Fibroblast of villous mesenchyme (primary cell): ENCODE measurements around the gene ASGR2. TPM values are rescaled to one million over a fixed set of nuclear protein-coding genes. Genes with fewer than 3 reads are reported as not detected.

ENCODE experiments used
- DNase-seq: peaks from one replicate; pipeline ENCODE4 v3.0.0-alpha.2; 2010; ENCODE audit warnings: low read depth
- H3K4me3 ChIP-seq: 2 replicates; pipeline ENCODE4 v1.5.1; 2011; ENCODE audit warnings: low read depth, mild to moderate bottlenecking, low read length
- CTCF ChIP-seq: IDR thresholded peaks from 2 replicates; pipeline ENCODE4 v1.5.1; 2012; ENCODE audit warnings: low read depth, mild to moderate bottlenecking, low read length; ENCODE audit not compliant: insufficient read depth
- total RNA-seq: library from RNA; depleted of rRNA; stranded (reverse); fragments of >200 nt; gene quantifications from 2 replicates; pipeline ENCODE4 v1.2.3, GENCODE V29; 2012

Gene ASGR2
- total RNA-seq, 1 donor: not detected

- TF ChIP-seq CTCF: no peak
- H3K4me3 ChIP-seq: no peak overlapping the region
- DNase-seq: no peak
Measured at GRCh38 chr17:7081341-7082062, 33.1 kb downstream of the ASGR2 start.

GRCh38 chr17:7080456-7081041, 34.1 kb downstream of the ASGR2 start:
- no peak for DNase-seq
- TF ChIP-seq CTCF: no peak

GRCh38 chr17:7079581-7080455, 34.8 kb downstream of the ASGR2 start, which contains the start of gene CLEC10A:
CLEC10A (minus strand) TSS chr17:7080251; CDS start chr17:7078812, 1,439 bp downstream.
- no peak for DNase-seq
- H3K4me3 ChIP-seq: no peak within 1 kb of the TSS
- no peak for TF ChIP-seq CTCF

More at GRCh38 chr17:7080456-7081041, 34.1 kb downstream of the ASGR2 start:
- H3K4me3 ChIP-seq: no peak overlapping the region

GRCh38 chr17:7078711-7079110, 35.9 kb downstream of the ASGR2 start:
- DNase-seq: no peak
- TF ChIP-seq CTCF: no peak
- no peak overlapping the region for H3K4me3 ChIP-seq

GRCh38 chr17:7077911-7078546, 36.6 kb downstream of the ASGR2 start:
- no peak for DNase-seq
- no peak overlapping the region for H3K4me3 ChIP-seq
- no peak for TF ChIP-seq CTCF

GRCh38 chr17:7074931-7075330, 39.7 kb downstream of the ASGR2 start:
- DNase-seq: no peak
- no peak overlapping the region for H3K4me3 ChIP-seq
- no peak for TF ChIP-seq CTCF
